EL (cell line): ENCODE measurements around the gene MEF2B.

Source experiments
- DNase-seq: peaks from one replicate; pipeline ENCODE4 v3.0.0-alpha.2; 2016

The MEF2B gene

DNA sequence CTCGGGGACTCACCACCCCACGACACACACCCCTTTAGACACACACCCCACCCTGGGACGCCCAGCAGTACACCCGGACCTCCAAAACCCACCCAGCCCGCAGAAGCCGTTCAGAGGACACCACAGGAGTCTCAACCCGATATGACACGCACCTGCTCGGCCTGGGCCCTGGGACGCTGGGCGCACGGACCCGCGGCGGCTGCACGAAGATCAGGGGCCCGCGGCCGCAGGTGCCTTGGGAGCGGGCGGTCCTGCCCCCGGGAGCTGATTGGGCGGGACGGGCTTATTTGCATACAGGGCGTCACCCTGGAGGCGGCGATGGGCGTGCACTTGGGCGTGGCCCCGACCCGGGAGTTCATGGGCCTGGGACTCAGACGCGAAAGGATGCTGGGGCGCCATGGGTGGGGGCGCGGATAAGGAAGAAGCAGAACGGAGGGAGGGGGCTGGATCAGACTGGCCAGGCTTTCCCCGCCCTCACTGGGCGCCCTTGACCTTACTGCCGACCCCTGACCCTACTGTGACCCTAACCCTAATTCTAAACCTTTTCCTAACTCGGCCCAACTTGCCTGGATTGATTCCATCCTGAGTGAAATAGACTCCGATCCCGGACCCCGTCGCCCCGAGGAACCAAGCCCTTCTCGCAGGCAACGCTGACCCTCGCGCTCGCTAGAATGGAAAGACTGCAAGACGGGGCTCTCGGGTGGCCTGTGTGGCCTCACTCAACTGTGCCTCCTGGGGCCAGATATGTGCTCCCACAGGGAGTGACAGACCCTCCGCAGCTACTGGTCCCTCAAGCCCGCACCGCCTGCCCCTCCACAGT lies at the start of gene MEF2B:
Gene MEF2B (minus strand): TSS at position 211 of the 820 bp plus-strand sequence. CDS start 19,528 bp downstream, outside the sequence.
- DNase-seq, result peak; percentile 48

DNA sequence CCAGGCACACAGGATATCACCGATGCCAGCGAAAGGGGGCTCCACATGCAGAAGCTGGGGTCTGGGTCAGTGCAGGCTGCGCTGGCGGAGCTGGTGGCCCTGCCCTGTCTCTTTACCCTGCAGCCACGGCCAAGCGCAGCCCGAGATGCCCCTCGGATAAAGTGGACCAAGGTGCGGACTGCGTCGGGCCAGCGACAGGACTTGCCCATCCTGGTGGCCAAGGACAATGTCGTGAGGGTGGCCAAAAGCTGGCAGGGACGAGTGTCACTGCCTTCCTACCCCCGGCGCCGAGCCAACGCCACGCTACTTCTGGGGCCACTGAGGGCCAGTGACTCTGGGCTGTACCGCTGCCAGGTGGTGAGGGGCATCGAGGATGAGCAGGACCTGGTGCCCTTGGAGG lies 48.8 kb upstream of the MEF2B start:
- DNase-seq, result no peak

DNA sequence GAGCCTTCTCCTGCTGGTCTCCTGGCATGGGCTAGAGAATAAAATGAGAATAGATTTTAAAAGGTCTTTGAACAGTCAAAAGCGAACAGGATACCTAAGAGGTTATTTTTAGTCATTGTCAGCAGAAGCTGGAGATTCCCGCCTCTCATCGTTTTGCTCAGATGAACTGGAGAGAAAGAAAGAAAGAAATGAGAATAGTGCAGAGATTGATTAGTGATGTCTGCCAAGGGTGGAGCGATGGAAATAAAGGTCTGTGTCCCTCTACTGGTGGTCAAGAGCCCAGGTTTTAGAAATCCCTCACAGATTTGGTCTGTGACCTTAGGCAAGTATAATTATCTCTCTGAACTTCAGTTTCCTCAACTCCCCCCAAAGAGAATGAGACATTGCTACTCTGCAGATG lies 47.0 kb upstream of the MEF2B start:
- peak; percentile 43 for DNase-seq

DNA sequence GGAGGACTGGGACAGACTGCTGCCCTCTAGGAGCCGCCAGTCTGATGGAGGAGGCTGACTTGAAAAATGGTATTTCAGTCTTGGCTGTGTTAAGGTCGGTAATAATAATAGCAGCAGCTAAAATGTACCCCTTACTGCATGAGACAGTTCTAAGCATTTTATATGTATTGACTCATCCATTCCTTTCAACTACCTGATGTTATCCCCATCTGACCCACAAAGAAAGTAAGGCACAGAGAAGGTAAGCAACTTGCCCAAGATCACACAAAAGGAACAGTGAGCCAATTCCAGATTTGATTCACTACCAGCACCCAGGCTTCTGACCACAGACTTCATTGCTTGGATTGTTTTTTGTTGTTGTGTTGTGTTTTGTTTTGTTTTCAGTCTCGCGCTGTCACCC lies 45.7 kb upstream of the MEF2B start:
- DNase-seq, result no peak

DNA sequence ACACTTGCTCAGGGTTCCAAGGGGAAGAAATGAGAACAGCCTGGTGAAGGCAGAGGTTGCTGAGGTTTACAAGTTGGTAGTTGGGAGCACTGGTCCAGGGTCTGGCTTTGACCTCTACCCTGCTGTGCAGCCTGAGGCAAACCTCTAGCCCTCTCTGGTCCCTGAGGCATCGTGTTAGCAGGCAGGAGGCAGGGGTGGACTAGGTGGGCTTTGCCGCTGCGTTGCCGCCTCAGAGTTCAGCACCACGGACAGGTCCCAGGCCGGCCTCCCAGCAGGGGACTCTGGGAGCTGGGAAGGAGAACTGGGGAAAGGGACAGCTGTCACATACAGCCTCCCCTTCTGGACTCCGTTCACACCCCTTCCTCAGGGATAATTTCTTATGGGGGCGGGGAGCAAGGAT lies 44.8 kb upstream of the MEF2B start:
- peak; percentile 21 for DNase-seq

DNA sequence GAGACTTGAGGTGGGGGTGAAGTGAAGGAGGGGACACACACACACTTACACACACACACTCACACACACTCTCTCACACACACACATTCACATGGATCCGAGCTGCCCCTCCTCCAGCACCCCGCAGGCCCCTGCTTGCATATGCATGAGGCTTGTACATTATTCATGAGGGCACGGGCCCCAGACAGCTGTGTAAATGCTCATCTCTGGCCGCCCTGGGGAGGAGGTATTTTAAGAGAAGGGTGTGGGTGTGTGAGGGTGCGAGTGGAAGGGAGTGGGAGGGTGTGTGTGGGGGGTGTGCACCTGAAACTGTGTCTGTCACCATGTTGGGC lies 44.1 kb upstream of the MEF2B start:
- no peak for DNase-seq

DNA sequence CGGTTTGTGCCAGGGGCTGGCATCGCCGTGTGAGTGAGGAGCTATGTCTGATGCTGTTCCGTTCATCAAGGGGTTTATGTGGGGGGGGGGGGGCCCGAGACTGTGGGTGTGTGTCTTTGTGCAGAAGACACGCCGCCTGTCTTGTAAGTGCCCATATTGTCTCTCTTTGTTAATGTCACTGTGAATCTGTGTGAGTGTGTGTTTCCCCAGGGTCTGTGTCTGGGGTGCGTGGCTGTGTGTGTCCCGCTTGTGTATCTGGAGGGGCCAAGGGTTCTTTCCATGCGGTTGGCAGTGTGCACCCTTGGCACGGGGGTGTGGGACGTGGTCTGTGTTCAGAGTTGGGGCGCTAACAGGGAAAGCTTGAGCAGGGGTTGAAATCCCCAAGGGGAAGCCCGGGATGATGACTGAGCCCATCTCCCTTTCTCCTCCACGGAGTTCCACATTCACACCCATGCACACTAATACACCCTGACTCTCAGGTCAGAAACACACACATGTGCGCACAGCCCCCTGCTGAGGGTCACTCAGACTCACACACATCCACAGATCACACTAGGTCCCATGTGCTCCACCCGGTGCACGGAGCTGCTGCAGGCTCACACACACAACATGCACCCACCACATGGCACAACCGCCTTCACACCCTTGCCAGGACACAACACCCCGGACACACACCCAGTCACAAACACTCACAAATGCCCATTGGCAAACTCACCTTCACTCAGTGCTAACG lies 43.5 kb upstream of the MEF2B start:
- no peak for DNase-seq

DNA sequence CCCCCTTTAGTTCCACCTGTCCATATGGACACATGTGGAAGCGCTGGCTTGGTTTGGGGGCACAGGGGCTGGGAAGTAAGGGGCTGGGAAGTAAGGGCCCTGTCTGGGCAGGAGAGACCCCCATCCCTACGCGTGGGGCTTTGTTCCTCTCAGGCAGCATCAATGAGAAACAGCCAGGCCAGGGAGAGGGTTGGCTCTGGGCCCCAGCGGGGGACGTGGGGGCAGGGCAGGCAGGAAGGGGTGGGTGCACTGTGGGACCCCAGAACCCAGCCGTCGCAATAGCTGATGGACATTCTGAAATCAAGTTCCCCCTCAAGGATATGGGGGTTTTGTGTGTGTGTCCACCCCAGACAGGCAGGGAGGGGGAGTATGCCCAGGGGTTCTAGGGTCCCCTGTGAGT lies 42.9 kb upstream of the MEF2B start:
- DNase-seq, result no peak

DNA sequence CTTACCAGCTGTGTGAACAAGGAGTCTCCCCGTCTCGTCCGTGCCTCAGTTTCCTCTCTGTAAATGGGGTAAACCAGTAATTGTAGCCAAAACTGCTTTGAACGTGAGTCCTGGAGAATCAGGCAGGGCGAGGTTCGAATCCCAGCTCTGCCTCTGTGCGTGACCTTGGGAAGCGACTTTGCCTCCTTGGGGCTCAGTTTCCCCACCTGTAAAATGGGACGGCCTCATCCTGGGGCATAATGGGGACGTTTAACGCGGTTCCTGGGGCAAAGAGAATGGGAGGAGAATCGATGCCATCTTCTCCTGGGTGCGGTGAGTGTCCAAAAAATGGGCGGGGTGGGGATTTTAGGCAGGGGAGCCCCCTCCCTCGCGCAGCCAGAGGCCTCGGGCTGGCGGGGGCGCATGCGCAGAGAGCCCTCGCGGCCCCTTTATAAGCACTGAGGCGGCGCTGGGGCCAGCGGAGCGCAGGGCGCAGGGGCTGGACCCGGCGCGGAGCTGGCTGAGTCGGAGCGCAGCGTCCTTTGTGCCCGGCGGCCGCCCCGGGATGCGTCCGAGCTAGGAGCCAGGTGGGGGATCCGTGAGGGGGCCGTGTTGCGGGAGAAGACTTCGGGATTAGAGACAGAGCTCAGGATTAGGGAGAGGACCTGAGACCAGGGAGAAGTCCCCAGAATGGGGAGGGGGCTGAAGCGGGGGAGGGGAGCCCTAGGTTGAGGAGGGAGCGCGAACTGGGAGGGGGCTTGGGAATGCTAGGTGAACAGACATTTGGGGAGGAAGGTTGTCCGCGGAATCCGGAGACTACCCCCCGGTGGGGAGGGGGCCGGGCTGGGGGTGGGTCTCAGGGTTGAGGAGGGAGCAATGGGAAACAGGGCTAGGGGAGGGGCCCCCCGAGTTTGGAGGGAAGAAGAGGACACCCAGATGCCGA lies 41.7 kb upstream of the MEF2B start, which contains the start of gene NCAN:
Gene NCAN (plus strand): TSS at position 460 of the 922 bp plus-strand sequence. CDS start 4,996 bp downstream, outside the sequence.
- no peak for DNase-seq

DNA sequence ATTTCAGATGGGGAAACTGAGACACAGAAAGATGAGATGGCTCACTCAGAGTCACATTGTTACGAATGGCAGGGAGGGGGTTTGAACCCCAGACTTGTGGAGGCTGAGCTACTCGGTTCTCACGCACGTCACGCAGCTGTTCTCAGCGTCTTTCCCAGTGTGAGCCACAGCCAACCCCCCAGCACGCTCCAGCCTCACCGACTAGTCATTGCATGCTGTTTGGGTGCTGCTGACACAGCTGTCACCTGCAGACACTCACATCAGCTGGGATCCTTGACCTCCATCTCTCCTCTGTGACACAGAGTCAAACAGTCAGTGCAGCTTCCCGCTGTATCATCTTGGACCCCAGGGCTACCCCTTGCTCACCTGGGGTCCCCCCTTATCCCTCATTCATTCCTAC lies 39.3 kb upstream of the MEF2B start:
- DNase-seq, result no peak

DNA sequence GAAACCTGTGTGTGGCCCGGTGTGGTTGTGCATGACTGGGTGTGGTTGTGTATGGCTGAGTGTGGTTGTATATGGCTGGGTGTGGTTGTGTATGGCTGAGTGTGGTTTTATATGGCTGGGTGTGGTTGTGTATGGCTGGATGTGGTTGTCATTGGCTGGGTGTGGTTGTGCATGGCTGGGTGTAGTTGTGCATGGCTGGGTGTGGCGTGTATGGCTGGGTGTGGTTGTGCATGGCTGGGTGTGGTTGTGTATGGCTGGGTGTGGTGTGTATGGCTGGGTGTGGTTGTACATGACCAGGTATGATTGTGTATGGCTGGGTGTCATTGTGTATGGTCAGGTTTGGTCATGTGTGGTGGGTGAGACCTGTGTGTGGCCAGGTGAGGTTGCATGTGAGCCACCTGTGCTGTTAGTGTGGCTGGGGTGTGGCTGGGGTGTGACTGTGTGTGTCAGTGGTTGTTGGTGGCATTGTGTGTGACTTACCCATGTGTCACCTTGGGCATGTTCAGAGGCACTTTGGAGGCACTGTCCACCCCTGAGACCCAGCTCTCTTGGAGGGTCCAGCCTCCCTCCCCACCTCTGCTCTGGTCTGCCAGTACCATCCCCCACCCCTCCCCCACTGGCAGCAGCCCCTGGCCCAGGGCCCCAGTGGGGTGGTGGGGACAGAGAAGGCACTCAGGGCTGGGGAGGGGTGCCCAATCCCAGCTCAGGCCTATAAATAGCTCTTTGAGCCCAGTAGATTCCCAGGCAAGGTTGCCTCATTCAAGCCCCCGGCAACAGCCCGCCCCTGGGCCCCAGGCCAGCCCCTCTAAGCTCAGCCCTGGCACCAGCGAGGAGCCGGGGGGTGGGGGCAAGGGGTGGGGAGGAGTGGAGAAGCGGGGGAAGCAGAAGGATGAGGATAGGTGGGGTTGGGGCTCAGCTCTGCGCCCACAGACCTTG lies 37.8 kb upstream of the MEF2B start:
- no peak for DNase-seq

DNA sequence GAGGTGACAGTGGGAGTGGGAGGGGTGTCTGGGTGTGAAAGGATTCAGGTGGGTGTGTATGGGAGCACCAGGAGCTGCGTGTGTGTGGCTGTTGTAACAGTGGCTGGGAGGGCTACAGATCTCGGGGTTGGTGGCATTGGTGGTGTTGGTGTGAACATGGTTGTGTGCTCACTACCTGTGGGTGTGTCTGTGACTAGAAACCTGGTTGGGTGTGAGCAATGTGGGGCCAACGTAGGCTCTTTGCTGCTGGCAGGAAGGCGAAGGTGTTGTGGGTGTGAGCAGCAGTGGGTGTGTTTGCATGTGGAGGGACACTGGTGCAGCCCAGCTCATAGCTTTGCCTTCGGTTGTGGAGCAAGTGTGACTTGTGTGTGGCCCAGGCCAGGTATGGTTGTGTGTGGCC lies 36.9 kb upstream of the MEF2B start:
- DNase-seq, result no peak

DNA sequence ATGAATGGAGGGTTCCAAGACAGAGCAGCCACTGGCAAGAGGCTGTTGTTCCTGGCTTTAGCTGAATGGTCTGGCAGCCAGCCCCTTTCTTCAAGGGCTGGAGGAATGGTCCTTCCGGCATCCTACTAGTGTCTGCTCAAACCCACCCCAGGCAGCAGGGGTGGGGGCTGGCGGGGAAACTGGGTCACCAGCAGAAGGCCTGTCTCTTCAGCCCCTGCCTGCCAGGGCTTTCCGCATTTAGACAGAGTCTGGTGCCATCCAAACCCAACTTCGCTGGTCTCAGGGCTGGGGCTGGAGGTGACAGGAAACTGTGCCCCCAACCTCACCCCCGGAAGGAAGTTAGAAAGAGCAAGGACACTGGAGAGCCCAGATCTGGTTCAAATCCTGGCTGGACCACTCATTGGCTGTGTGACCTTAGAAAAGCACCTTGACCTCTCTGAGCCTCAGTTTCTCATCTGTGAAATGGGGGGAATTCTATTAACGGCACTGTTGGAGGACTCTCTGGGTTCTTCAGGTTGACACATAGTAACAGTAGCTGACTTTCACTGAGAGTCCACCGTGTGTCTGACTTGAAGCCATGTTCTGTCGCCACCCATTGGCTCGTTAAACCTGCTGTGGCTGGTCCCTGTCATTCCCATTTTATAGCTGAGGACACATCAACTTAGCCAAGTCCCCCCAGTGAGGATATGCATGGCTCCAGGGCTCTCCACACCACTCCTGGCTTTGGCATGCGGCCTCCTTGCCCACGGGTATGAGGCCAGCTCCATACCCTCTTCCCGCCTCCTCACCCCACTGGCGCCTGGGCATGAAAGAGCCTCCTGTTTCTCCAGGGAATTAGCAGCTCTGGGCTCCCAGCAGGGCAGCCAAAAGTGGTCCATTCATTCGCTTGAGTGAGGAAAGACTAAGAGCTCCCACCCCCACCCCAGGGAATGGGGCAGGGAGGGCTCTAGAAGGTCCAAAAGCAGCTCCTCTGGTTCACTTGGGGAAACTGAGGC lies 35.6 kb upstream of the MEF2B start:
- DNase-seq, result no peak

DNA sequence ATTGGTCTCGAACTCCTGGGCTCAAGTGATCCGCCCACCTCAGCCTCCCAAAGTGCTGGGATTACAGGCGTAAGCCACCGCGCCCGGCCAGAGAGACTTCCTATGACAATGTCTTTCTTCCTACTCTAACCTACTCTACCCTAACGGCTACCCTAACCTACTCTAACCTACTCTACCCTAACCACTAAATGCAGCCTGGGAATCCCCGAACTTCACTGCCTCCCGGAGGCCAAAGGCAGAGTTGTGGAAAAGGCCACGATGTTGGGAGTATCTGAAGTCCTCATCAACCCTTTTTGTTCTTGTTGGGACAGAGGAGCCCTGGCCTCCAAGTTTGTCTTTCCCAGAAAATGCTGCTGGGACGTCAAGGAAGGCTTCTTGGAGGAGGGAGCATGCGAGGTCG lies 34.1 kb upstream of the MEF2B start:
- DNase-seq, result no peak

DNA sequence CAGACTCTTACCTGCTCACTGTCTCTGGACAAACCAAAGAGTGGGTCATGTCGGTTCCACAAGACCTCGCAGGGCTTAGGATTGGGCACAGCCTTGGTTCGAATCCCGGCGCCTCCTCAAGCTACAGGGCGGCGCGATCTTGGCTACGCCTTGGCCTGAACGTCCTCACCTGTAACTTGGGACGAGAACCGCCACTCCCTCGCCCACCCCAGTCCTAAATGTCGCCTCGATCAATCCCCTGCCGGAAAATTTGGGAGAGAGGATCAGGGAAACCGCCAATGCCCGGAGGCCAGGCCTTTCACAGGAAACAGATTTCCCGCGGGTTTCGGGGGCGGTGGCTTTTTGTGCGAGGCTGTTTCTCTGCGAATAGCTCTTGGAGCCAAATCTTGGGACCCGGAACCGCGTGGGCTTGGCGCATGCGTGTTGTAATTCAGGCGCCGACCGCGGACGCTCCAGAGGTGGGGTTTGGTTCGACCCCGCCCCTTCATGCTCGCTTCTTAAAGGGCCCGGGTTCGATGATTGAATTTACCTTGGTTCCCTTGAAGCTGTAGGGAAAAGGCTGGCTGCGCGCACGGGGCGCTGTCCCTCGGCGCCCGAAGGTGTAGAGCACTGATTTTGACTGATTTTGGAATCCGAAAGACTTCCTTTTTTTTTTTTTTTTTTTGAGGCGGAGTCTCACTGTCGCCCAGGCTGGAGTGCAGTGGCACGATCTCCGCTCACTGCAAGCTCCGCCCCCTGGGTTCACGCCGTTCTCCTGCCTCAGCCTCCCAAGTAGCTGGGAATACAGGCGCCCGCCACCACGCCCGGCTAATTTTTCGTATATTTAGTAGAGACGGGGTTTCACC lies 33.2 kb upstream of the MEF2B start, which contains the start of gene NR2C2AP:
Gene NR2C2AP (minus strand): TSS at position 403 of the 845 bp plus-strand sequence. CDS start 354 bp downstream, at position 49.
- DNase-seq, result peak; percentile 94

DNA sequence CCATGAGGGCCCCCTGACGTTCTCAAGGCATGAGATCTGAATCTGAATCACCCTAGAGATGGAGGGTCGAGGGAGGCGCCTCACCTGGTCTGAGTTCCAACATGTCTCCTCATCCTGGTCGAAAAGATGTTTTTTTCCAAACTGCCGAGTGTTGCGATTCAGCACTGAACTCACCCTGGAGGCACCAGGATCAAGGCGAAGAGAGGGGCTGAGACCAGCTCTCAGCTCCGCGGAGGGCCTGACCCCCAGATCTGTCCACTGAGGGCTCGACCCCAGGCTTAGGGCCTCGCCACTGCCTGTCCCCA lies 32.6 kb upstream of the MEF2B start:
- DNase-seq, result no peak

DNA sequence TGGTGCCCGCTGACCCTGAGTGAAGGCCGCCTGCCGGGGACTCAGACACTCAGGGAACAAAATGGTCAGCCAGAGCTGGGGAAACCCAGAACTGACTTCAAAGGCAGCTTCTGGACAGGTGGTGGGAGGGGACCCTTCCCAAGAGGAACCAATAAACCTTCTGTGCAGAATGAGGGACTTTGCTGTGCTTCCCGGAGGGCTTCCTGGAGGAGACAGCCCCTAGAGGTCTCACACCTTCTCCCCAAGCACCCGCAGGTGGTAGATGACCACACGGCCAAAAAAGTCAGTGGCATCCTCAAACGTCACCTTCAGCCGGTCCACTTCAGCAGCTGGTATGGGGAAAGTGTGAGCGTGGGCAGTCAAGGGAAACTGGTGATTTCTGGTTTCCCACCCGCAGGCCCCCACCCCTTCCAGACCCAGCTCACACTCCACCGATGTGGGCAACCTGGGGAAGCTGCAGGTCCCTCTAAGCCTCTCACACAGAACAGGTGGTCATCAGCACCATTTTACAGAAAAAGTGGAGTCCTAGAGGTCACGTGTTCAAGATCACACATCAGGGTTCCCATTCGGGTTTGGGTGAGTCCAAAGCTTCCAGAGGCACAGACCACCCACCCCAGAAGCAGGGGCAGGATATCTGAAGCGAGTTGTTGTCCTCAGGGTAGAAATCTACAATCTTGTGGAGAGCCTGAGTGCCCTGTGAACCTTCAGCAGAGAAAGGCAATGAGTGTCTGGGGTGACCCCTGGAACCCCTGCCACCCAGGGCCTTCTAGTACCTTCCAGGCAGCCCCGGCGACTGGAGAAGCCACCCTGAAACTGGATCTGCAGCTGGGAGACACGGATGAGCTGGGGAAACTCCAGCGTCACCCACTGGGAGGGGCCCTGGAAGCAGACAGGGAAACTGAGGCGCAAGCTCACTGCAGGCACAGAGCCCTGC lies 31.9 kb upstream of the MEF2B start:
- no peak for DNase-seq

DNA sequence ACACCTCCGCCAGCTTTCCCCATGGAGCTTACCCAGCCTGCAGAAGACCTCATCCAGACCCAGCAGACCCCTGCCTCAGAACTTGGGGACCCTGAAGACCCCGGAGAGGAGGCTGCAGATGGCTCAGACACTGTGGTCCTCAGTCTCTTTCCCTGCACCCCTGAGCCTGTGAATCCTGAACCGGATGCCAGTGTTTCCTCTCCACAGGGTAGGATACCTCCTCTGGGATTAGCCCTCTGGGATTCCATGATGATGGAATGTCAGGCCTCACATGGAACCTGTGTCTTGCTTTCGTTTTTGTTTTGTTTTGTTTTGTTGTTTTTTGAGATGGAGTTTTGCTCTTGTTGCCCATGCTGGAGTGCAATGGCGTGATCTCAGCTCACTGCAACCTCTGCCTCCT lies 23.9 kb upstream of the MEF2B start:
- DNase-seq, result no peak
